HepG2 (cell line): ENCODE measurements around the gene PARD3. TPM values are rescaled to one million over a fixed set of nuclear protein-coding genes. Genes with fewer than 3 reads are reported as not detected.

Experiments
- ATAC-seq: fragments of 200-7000 bp; cut with Tn5 transposase; 3 replicates; pipeline ENCODE4 v1.9.1; 2020; ENCODE audit warnings: mild to moderate bottlenecking, moderate library complexity
- BruUV-seq: library from RNA; stranded (reverse); fragments of 400-500 nt; replicated peaks from 2 replicates; lab custom pipeline; 2021; lab: Mats Ljungman, UMichigan
- CTCF ChIA-PET: fragments of 300-600 bp; formaldehyde crosslinking; extraction: SDS; loops from one replicate; lab custom pipeline; 2021; ENCODE audit warnings: low total read pairs, inconsistent platforms, low intra/inter-chr PET ratio; lab: Yijun Ruan, JAX
- POLR2A ChIA-PET: fragments of 350-600 bp; sonication (Branson Sonifier 250); formaldehyde crosslinking; loops from one replicate; lab custom pipeline; 2020; ENCODE audit warnings: antibody characterized with exemption, inconsistent platforms; lab: Yijun Ruan, JAX
- DNase-seq: peaks from one replicate; pipeline ENCODE4 v3.0.0-alpha.2; 2015; ENCODE audit warnings: low spot score
- FAIRE-seq: peaks from 3 replicates; lab custom pipeline; 2011; peaks lifted over from hg19 to GRCh38; lab: Jason Lieb, UNC
- H2AFZ ChIP-seq: one replicate; pipeline ENCODE4 v1.6.1; 2011; ENCODE audit warnings: low read length, inconsistent platforms
- H3K27ac ChIP-seq: fragments of 300-600 bp; 3 replicates; pipeline ENCODE4 v1.8.0; 2011; ENCODE audit warnings: mixed run types, mild to moderate bottlenecking, mixed read lengths, low read length, inconsistent platforms; ENCODE audit not compliant: insufficient read depth; ENCODE audit errors: extremely low read length
- H3K27me3 ChIP-seq, 2 experiments: fragments of 200-600 bp in 1 of 2; 2 replicates in 1 of 2; 3 replicates in 1 of 2; pipeline versions ENCODE4 v1.6.0 to v1.8.0; 2011; ENCODE audit warnings: low read length in 2 of 2, mild to moderate bottlenecking in 2 of 2, moderate library complexity in 2 of 2, inconsistent platforms in 1 of 2; ENCODE audit not compliant: insufficient read depth in 2 of 2, control insufficient read depth in 1 of 2
- H3K36me3 ChIP-seq, 2 experiments: fragments of 200-600 bp in 1 of 2; replicated peaks in 1 of 2; 2 replicates in 1 of 2; 3 replicates in 1 of 2; pipeline versions ENCODE4 v1.5.1 to v1.8.0; 2011; ENCODE audit warnings: low read length in 2 of 2, inconsistent platforms in 1 of 2; ENCODE audit not compliant: insufficient read depth in 2 of 2, control insufficient read depth in 1 of 2
- H3K4me1 ChIP-seq: 2 replicates; pipeline ENCODE4 v1.5.1; 2012; ENCODE audit warnings: low read length, inconsistent platforms; ENCODE audit not compliant: insufficient read depth
- H3K4me2 ChIP-seq: 2 replicates; pipeline ENCODE4 v1.6.0; 2011; ENCODE audit warnings: low read depth, low read length, inconsistent platforms
- H3K4me3 ChIP-seq, 3 experiments: fragments of 200-600 bp in 1 of 3; sonication (generic), shearing (Covaris generic) in 1 of 3; replicated peaks in 1 of 3; 2 replicates each; pipeline ENCODE4 v1.5.1; 2011 to 2016; ENCODE audit warnings: low read length in 3 of 3, inconsistent platforms in 2 of 3, low read depth in 2 of 3, mild to moderate bottlenecking in 2 of 3, control low read depth in 1 of 3, mixed read lengths in 1 of 3; ENCODE audit not compliant: insufficient read depth in 1 of 3
- H3K79me2 ChIP-seq: one replicate; pipeline ENCODE4 v1.6.1; 2011; ENCODE audit warnings: low read length, inconsistent platforms; ENCODE audit not compliant: insufficient read depth
- H3K9ac ChIP-seq: 2 replicates; pipeline ENCODE4 v1.6.0; 2011; ENCODE audit warnings: mild to moderate bottlenecking, low read depth, low read length, inconsistent platforms; ENCODE audit not compliant: insufficient read depth
- H3K9me3 ChIP-seq: 2 replicates; pipeline ENCODE4 v1.5.1; 2012; ENCODE audit warnings: mild to moderate bottlenecking, low read length
- H4K20me1 ChIP-seq: 2 replicates; pipeline ENCODE4 v1.6.0; 2011; ENCODE audit warnings: inconsistent platforms, mild to moderate bottlenecking, low read length, moderate library complexity; ENCODE audit not compliant: insufficient read depth
- AKNA ChIP-seq: sonication (generic); formaldehyde crosslinking; IDR thresholded peaks from 2 replicates; pipeline ENCODE4 v1.4.0; 2020; ENCODE audit warnings: missing genetic modification reagents, borderline replicate concordance
- ARNT2 ChIP-seq: sonication (generic); formaldehyde crosslinking; IDR thresholded peaks from 2 replicates; pipeline ENCODE4 v1.8.0; 2022; ENCODE audit warnings: mild to moderate bottlenecking, low read depth, missing genetic modification reagents, moderate library complexity
- CHD4 ChIP-seq: fragments of 200-600 bp; sonication (generic); IDR thresholded peaks from 2 replicates; pipeline ENCODE4 v1.7.0; 2017; ENCODE audit warnings: mild to moderate bottlenecking, low read length, borderline replicate concordance
- DDIT3 ChIP-seq: sonication (generic); formaldehyde crosslinking; IDR thresholded peaks from 2 replicates; pipeline ENCODE4 v1.4.0; 2020; ENCODE audit warnings: mild to moderate bottlenecking, missing genetic modification reagents
- JARID2 ChIP-seq: sonication (generic); formaldehyde crosslinking; IDR thresholded peaks from 2 replicates; pipeline ENCODE4 v1.8.1; 2023; ENCODE audit warnings: missing genetic modification reagents, inconsistent platforms; ENCODE audit not compliant: insufficient replicate concordance
- KDM2A ChIP-seq: sonication (generic); formaldehyde crosslinking; IDR thresholded peaks from 2 replicates; pipeline ENCODE4 v1.4.0; 2020; ENCODE audit warnings: low read depth, missing genetic modification reagents, borderline replicate concordance
- LCORL ChIP-seq, 2 experiments: fragments of 450-650 bp in 1 of 2; sonication (generic) in 1 of 2; formaldehyde crosslinking in 1 of 2; IDR thresholded peaks; 2 replicates each; pipeline versions ENCODE4 v1.5.0 to v1.6.1; 2017 to 2020; ENCODE audit warnings: antibody characterized with exemption in 1 of 2, missing genetic modification reagents in 1 of 2
- MED13 ChIP-seq: sonication (generic); formaldehyde crosslinking; IDR thresholded peaks from 2 replicates; pipeline ENCODE4 v1.5.0; 2020; ENCODE audit warnings: missing genetic modification reagents
- MXD4 ChIP-seq: IDR thresholded peaks from 2 replicates; pipeline ENCODE4 v1.6.1; 2016; ENCODE audit warnings: mild to moderate bottlenecking, missing biosample characterization, missing genetic modification reagents
- NFKB2 ChIP-seq: sonication (generic); formaldehyde crosslinking; IDR thresholded peaks from 2 replicates; pipeline ENCODE4 v1.4.0; 2020; ENCODE audit warnings: missing genetic modification reagents, borderline replicate concordance
- NFRKB ChIP-seq: fragments of 450-650 bp; IDR thresholded peaks from 2 replicates; pipeline ENCODE4 v1.6.1; 2017
- SIX1 ChIP-seq: sonication (generic); formaldehyde crosslinking; IDR thresholded peaks from 2 replicates; pipeline ENCODE4 v1.4.0; 2020; ENCODE audit warnings: missing genetic modification reagents, borderline replicate concordance
- ZFP36L2 ChIP-seq: sonication (generic); formaldehyde crosslinking; IDR thresholded peaks from 2 replicates; pipeline ENCODE4 v1.4.0; 2020; ENCODE audit warnings: missing genetic modification reagents
- ZNF296 ChIP-seq: sonication (generic); formaldehyde crosslinking; conservative IDR thresholded peaks from 2 replicates; pipeline ENCODE4 v1.5.0; 2020; ENCODE audit warnings: mild to moderate bottlenecking, missing genetic modification reagents
- ZNF572 ChIP-seq: sonication (generic); formaldehyde crosslinking; IDR thresholded peaks from 2 replicates; pipeline ENCODE4 v1.5.1; 2020; ENCODE audit warnings: mild to moderate bottlenecking, missing genetic modification reagents
- ZNF710 ChIP-seq: sonication (generic); formaldehyde crosslinking; IDR thresholded peaks from 2 replicates; pipeline ENCODE4 v1.5.0; 2020; ENCODE audit warnings: mild to moderate bottlenecking, missing genetic modification reagents, borderline replicate concordance
- ZNF737 ChIP-seq: sonication (generic); formaldehyde crosslinking; IDR thresholded peaks from 2 replicates; pipeline ENCODE4 v1.5.0; 2020; ENCODE audit warnings: missing genetic modification reagents, mild to moderate bottlenecking, borderline replicate concordance
- WGBS: methylation state at CpG from one replicate; pipeline ENCODE4 v1.1.6; 2017; ENCODE audit warnings: low lambda C conversion rate; 5-methylcytosine and 5-hydroxymethylcytosine counted together
- in situ Hi-C: cut with HindIII; loops from 2 replicates; pipeline ENCODE4 v1.10.0; 2017; ENCODE audit warnings: low pct_unique_long_range_greater_than_20kb; ENCODE audit not compliant: extremely low pct_ligation_motif_present
- intact Hi-C: fragments of 100-400 bp; cut with micrococcal nuclease; formaldehyde crosslinking; loops from one replicate; pipeline ENCODE4 v1.10.0; 2022; ENCODE audit not compliant: unreplicated experiment
- polyA plus RNA-seq, 8 experiments: library from polyadenylated mRNA; depleted of rRNA in 3 of 8; stranded (reverse) in 7 of 8; unstranded in 1 of 8; fragments of >200 nt; fragmentation: Illumina TruSeq in 4 of 8; extraction: Trizol in 4 of 8; gene quantifications; 2 replicates each; pipeline versions ENCODE4 v1.2.1 to v1.2.3, GENCODE V29; 2011 to 2016; ENCODE audit warnings: low read depth in 4 of 8, missing spikeins in 1 of 8, mixed read lengths in 1 of 8; ENCODE audit not compliant: insufficient read depth in 1 of 8
- total RNA-seq, 5 experiments: library from RNA; depleted of rRNA; stranded (reverse); fragments of >200 nt; fragmentation: Illumina TruSeq; extraction: Trizol; gene quantifications; 2 replicates each; pipeline ENCODE4 v1.2.3, GENCODE V29; 2016; ENCODE audit warnings: low read depth in 1 of 5

PARD3 gene
- total and polyA plus RNA-seq, 2 of the 13 experiments (the other 11 are each of a cell fraction or from before 2014, with no cell fraction given) = 40.9 to 60.0 TPM

GRCh38 chr10:34722404-34722803 is 92.7 kb downstream of the PARD3 start:
- WGBS = 95% methylated on average over 4 of the region's 4 CpGs
- CTCF ChIA-PET = interaction anchor here (1.7 kb wide), 1 partner anchor 11 kb away, joined by 3 read pairs; no protein-coding TSS in a partner anchor
- FAIRE-seq = no peak

More at GRCh38 chr10:34722404-34722803, 92.7 kb downstream of the PARD3 start:
- Histone ChIP-seq H2AFZ (no peak overlapping the region), H4K20me1 (peaks cover 24% of the 10 kb centered on the region), H3K4me3 (no peak overlapping the region), H3K4me1 (peaks cover 43% of the 10 kb centered on the region), H3K27me3 (no peaks in the 10 kb centered on the region), H3K9me3 (no peaks in the 10 kb centered on the region), H3K4me2 (no peak overlapping the region), H3K27ac (no peak overlapping the region), H3K79me2 (peaks cover 84% of the 10 kb centered on the region), H3K36me3 (no peaks in the 10 kb centered on the region; a peak in 1 of 5 replicates), H3K9ac (no peak overlapping the region)
- in situ Hi-C loops (no loop called here), intact Hi-C loops (loop anchor here (5.0 kb wide), 1 partner anchor 105 kb away; no protein-coding TSS in a partner anchor)
- POLR2A ChIA-PET = no interaction called here
- BruUV-seq = no TSS peak
- ATAC-seq (no peak), DNase-seq (no peak)
- TF ChIP-seq ZFP36L2 (CRISPR knock-in tag) = no peak
- TF ChIP-seq DDIT3 (CRISPR knock-in tag) = no peak
- no peak for TF ChIP-seq AKNA (CRISPR knock-in tag)
- TF ChIP-seq JARID2 (CRISPR knock-in tag) = no peak
- no peak for TF ChIP-seq KDM2A
- no peak for TF ChIP-seq NFRKB
- TF ChIP-seq ZNF572 (CRISPR knock-in tag) = no peak
- TF ChIP-seq ZNF737 (CRISPR knock-in tag) = no peak
- TF ChIP-seq ARNT2 (CRISPR knock-in tag) = no peak
- no peak for TF ChIP-seq SIX1 (CRISPR knock-in tag)
- no peak for TF ChIP-seq CHD4
- TF ChIP-seq ZNF710 (CRISPR knock-in tag) = no peak
- no peak for TF ChIP-seq NFKB2 (CRISPR knock-in tag)
- no peak for TF ChIP-seq MED13
- no peak for TF ChIP-seq LCORL (IDR thresholded peaks at IDR 0.05)
- no peak for TF ChIP-seq LCORL (CRISPR knock-in tag; IDR thresholded peaks at IDR 0.05)
- no peak for TF ChIP-seq MXD4 (CRISPR knock-in tag)
- TF ChIP-seq ZNF296 = no peak
